WTC11 (cell line): Measurements from ENCODE around the gene VAC14. TPM values are rescaled to one million over a fixed set of nuclear protein-coding genes. Genes with fewer than 3 reads are reported as not detected.

Experiments
- ATAC-seq: fragments of 200-7000 bp; cut with Tn5 transposase; 2 replicates; pipeline ENCODE4 v1.10.0; 2021; ENCODE audit warnings: mild to moderate bottlenecking, moderate library complexity
- CTCF ChIA-PET: fragments of 300-600 bp; sonication (Branson Sonifier 250); formaldehyde crosslinking; loops from one replicate; lab custom pipeline; 2021; ENCODE audit warnings: antibody characterized with exemption; lab: Charles Lee
- POLR2A ChIA-PET: fragments of 350-600 bp; sonication (Branson Sonifier 250); formaldehyde crosslinking; loops from one replicate; lab custom pipeline; 2021; ENCODE audit warnings: antibody characterized with exemption; lab: Charles Lee
- DNase-seq: peaks from one replicate; pipeline ENCODE4 v3.0.0; 2021; ENCODE audit warnings: low spot score
- H3K27ac Mint-ChIP-seq: 2 replicates; pipeline ENCODE4 v1.8.0; 2021; ENCODE audit warnings: mixed read lengths
- H3K27me3 Mint-ChIP-seq: 2 replicates; pipeline ENCODE4 v1.8.0; 2021; ENCODE audit warnings: low read depth, mild to moderate bottlenecking, moderate library complexity, mixed read lengths
- H3K36me3 Mint-ChIP-seq: 2 replicates; pipeline ENCODE4 v1.8.0; 2021; ENCODE audit warnings: mixed read lengths
- H3K4me1 Mint-ChIP-seq: 2 replicates; pipeline ENCODE4 v1.8.0; 2022; ENCODE audit warnings: mixed read lengths
- H3K4me3 Mint-ChIP-seq: 2 replicates; pipeline ENCODE4 v1.8.0; 2021; ENCODE audit warnings: mild to moderate bottlenecking, moderate library complexity, mixed read lengths
- H3K9me3 Mint-ChIP-seq: 2 replicates; pipeline ENCODE4 v1.8.0; 2021; ENCODE audit warnings: mixed read lengths
- ATF1 ChIP-seq: sonication (generic); formaldehyde crosslinking; IDR thresholded peaks from 2 replicates; pipeline ENCODE4 v1.8.1; 2023; ENCODE audit warnings: mild to moderate bottlenecking, moderate library complexity, missing genetic modification reagents
- ATF3 ChIP-seq: sonication (generic); formaldehyde crosslinking; conservative IDR thresholded peaks from 2 replicates; pipeline ENCODE4 v1.8.1; 2022; ENCODE audit warnings: mild to moderate bottlenecking, missing genetic modification reagents
- FOXP1 ChIP-seq: sonication (generic); formaldehyde crosslinking; IDR thresholded peaks from 2 replicates; pipeline ENCODE4 v1.8.0; 2022; ENCODE audit warnings: missing genetic modification reagents, mild to moderate bottlenecking, moderate library complexity, borderline replicate concordance
- HMGA2 ChIP-seq: fragments of 250-450 bp; sonication (Bioruptor Pico); IDR thresholded peaks from 2 replicates; pipeline ENCODE4 v1.4.0; 2021; ENCODE audit warnings: mild to moderate bottlenecking, moderate library complexity
- MYBL2 ChIP-seq: sonication (generic); formaldehyde crosslinking; IDR thresholded peaks from 2 replicates; pipeline ENCODE4 v1.8.1; 2023; ENCODE audit warnings: mild to moderate bottlenecking, moderate library complexity, missing genetic modification reagents
- NFYB ChIP-seq: sonication (generic); formaldehyde crosslinking; conservative IDR thresholded peaks from 2 replicates; pipeline ENCODE4 v1.8.0; 2022; ENCODE audit warnings: low read depth, missing genetic modification reagents
- NR1H2 ChIP-seq: sonication (generic); formaldehyde crosslinking; IDR thresholded peaks from 2 replicates; pipeline ENCODE4 v1.9.0; 2021; ENCODE audit warnings: mild to moderate bottlenecking, moderate library complexity, missing genetic modification reagents
- NR3C1 ChIP-seq: sonication (generic); formaldehyde crosslinking; conservative IDR thresholded peaks from 2 replicates; pipeline ENCODE4 v1.8.1; 2023; ENCODE audit warnings: low read depth, mild to moderate bottlenecking, missing genetic modification reagents
- PRRX2 ChIP-seq: fragments of 250-450 bp; sonication (Bioruptor Pico); IDR thresholded peaks from 2 replicates; pipeline ENCODE4 v1.8.0; 2021; ENCODE audit warnings: mild to moderate bottlenecking
- SOX15 ChIP-seq: fragments of 250-450 bp; sonication (Bioruptor Pico); IDR thresholded peaks from 2 replicates; pipeline ENCODE4 v1.9.0; 2021; ENCODE audit warnings: mild to moderate bottlenecking
- USF2 ChIP-seq: sonication (generic); formaldehyde crosslinking; IDR thresholded peaks from 2 replicates; pipeline ENCODE4 v1.8.1; 2023; ENCODE audit warnings: mild to moderate bottlenecking, missing genetic modification reagents, moderate library complexity
- ZBTB21 ChIP-seq: sonication (generic); formaldehyde crosslinking; IDR thresholded peaks from 2 replicates; pipeline ENCODE4 v1.8.1; 2023; ENCODE audit warnings: mild to moderate bottlenecking, missing genetic modification reagents, borderline replicate concordance
- ZNF532 ChIP-seq: fragments of 250-450 bp; sonication (Bioruptor Pico); IDR thresholded peaks from 2 replicates; pipeline ENCODE4 v1.9.0; 2021; ENCODE audit warnings: mild to moderate bottlenecking, borderline replicate concordance
- total RNA-seq: library from RNA; stranded (reverse); gene quantifications from 3 replicates; pipeline ENCODE4 v1.2.3, GENCODE V29; 2021
- TF ChIP-seq, protein P1 (sequence below): sonication (generic); formaldehyde crosslinking; IDR thresholded peaks from 2 replicates; pipeline ENCODE4 v1.8.0; 2022; ENCODE audit warnings: mild to moderate bottlenecking, missing genetic modification reagents
- TF ChIP-seq, protein P2 (sequence below): sonication (generic); formaldehyde crosslinking; IDR thresholded peaks from 2 replicates; pipeline ENCODE4 v1.8.0; 2022; ENCODE audit warnings: mild to moderate bottlenecking, missing genetic modification reagents
- TF ChIP-seq, protein P3 (sequence below): fragments of 200-600 bp; IDR thresholded peaks from 2 replicates; pipeline ENCODE4 v1.8.0; 2022; ENCODE audit warnings: antibody characterized with exemption
- TF ChIP-seq, protein P4 (sequence below): sonication (generic); formaldehyde crosslinking; IDR thresholded peaks from 2 replicates; pipeline ENCODE4 v1.8.1; 2022; ENCODE audit warnings: mild to moderate bottlenecking, moderate library complexity, missing genetic modification reagents

Gene VAC14
- total RNA-seq, 1 experiment from 2014 or later: 60.1 TPM

- TF ChIP-seq, protein P1, sequence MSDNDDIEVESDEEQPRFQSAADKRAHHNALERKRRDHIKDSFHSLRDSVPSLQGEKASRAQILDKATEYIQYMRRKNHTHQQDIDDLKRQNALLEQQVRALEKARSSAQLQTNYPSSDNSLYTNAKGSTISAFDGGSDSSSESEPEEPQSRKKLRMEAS (CRISPR knock-in tag): no peak
- TF ChIP-seq USF2 (CRISPR knock-in tag) (no peak), ATF1 (CRISPR knock-in tag) (no peak), MYBL2 (CRISPR knock-in tag) (no peak), ZBTB21 (no peak)
Observed at GRCh38 chr16:70659953-70660671, 140.8 kb downstream of the VAC14 start (continued).

DNA sequence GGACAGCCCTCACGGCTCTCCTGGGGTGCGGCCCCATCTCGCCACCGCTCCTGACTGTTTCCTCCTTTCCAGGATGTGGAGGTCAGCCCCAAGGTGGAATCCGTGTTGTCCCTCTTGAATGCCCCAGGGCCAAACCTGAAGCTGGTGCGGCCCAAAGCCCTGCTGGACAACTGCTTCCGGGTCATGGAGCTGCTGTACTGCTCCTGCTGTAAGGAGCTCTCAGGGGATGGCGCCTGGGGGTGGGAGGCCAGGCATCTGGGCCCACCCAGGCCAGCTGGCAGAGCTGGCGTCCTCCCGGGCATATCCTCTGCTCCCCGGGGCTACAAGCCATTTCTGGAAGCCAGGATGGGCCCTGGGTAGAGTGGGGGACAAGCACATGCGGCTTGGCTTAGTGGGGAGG lies 141.4 kb downstream of the VAC14 start:
- H3K27ac Mint-ChIP-seq: no peak overlapping the region
- TF ChIP-seq HMGA2 (CRISPR knock-in tag) (no peak), USF2 (CRISPR knock-in tag) (no peak), SOX15 (CRISPR knock-in tag) (no peak), ATF3 (no peak), ZNF532 (CRISPR knock-in tag) (no peak), FOXP1 (CRISPR knock-in tag) (no peak), NR3C1 (no peak), ZBTB21 (no peak), NR1H2 (no peak), NFYB (CRISPR knock-in tag) (no peak), PRRX2 (CRISPR knock-in tag) (no peak)
- TF ChIP-seq, protein P2, sequence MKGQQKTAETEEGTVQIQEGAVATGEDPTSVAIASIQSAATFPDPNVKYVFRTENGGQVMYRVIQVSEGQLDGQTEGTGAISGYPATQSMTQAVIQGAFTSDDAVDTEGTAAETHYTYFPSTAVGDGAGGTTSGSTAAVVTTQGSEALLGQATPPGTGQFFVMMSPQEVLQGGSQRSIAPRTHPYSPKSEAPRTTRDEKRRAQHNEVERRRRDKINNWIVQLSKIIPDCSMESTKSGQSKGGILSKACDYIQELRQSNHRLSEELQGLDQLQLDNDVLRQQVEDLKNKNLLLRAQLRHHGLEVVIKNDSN (CRISPR knock-in tag): no peak
- TF ChIP-seq, protein P3, sequence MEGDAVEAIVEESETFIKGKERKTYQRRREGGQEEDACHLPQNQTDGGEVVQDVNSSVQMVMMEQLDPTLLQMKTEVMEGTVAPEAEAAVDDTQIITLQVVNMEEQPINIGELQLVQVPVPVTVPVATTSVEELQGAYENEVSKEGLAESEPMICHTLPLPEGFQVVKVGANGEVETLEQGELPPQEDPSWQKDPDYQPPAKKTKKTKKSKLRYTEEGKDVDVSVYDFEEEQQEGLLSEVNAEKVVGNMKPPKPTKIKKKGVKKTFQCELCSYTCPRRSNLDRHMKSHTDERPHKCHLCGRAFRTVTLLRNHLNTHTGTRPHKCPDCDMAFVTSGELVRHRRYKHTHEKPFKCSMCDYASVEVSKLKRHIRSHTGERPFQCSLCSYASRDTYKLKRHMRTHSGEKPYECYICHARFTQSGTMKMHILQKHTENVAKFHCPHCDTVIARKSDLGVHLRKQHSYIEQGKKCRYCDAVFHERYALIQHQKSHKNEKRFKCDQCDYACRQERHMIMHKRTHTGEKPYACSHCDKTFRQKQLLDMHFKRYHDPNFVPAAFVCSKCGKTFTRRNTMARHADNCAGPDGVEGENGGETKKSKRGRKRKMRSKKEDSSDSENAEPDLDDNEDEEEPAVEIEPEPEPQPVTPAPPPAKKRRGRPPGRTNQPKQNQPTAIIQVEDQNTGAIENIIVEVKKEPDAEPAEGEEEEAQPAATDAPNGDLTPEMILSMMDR: no peak
- TF ChIP-seq, protein P1 (CRISPR knock-in tag): no peak
- TF ChIP-seq, protein P4, sequence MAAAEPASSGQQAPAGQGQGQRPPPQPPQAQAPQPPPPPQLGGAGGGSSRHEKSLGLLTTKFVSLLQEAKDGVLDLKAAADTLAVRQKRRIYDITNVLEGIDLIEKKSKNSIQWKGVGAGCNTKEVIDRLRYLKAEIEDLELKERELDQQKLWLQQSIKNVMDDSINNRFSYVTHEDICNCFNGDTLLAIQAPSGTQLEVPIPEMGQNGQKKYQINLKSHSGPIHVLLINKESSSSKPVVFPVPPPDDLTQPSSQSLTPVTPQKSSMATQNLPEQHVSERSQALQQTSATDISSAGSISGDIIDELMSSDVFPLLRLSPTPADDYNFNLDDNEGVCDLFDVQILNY (CRISPR knock-in tag): no peak
- peaks cover 13% of the 10 kb centered on the region for H3K4me1 Mint-ChIP-seq
- no peaks in the 10 kb centered on the region for H3K27me3 Mint-ChIP-seq
- POLR2A ChIA-PET: interaction anchor here (0.7 kb wide), 1 partner anchor 269 kb away, joined by 4 read pairs; no protein-coding TSS in a partner anchor
- CTCF ChIA-PET: interaction anchor here (0.8 to 3.0 kb wide), 4 partner anchors 20 to 112 kb away, joined by 3 to 20 read pairs (median 8); no protein-coding TSS in a partner anchor
- H3K4me3 Mint-ChIP-seq: no peak overlapping the region
- DNase-seq (no peak), ATAC-seq (no peak)
- H3K9me3 Mint-ChIP-seq: no peaks in the 10 kb centered on the region
- no peaks in the 10 kb centered on the region for H3K36me3 Mint-ChIP-seq
